IPS-15b (cell line): Measurements from ENCODE around the gene CIRBP.
A peak's percentile ranks its signal among the peaks of the same experiment; 100 is the strongest.

Source experiments
- H3K27me3 ChIP-seq: one replicate; pipeline ENCODE4 v1.6.1; 2013; ENCODE audit warnings: low read length; ENCODE audit not compliant: control insufficient read depth, insufficient read depth
- H3K36me3 ChIP-seq: one replicate; pipeline ENCODE4 v1.6.1; 2013; ENCODE audit warnings: low read length; ENCODE audit not compliant: control insufficient read depth, insufficient read depth
- H3K4me1 ChIP-seq: one replicate; pipeline ENCODE4 v1.6.1; 2013; ENCODE audit warnings: mild to moderate bottlenecking, low read length; ENCODE audit not compliant: control insufficient read depth, insufficient read depth
- H3K4me3 ChIP-seq: one replicate; pipeline ENCODE4 v1.5.1; 2013; ENCODE audit warnings: low read depth, low read length
- H3K9ac ChIP-seq: one replicate; pipeline ENCODE4 v1.6.1; 2013; ENCODE audit warnings: low read depth, mild to moderate bottlenecking, low read length
- H3K9me3 ChIP-seq: one replicate; pipeline ENCODE4 v1.6.1; 2013; ENCODE audit warnings: mild to moderate bottlenecking, low read length; ENCODE audit not compliant: control insufficient read depth, insufficient read depth

Gene CIRBP

DNA sequence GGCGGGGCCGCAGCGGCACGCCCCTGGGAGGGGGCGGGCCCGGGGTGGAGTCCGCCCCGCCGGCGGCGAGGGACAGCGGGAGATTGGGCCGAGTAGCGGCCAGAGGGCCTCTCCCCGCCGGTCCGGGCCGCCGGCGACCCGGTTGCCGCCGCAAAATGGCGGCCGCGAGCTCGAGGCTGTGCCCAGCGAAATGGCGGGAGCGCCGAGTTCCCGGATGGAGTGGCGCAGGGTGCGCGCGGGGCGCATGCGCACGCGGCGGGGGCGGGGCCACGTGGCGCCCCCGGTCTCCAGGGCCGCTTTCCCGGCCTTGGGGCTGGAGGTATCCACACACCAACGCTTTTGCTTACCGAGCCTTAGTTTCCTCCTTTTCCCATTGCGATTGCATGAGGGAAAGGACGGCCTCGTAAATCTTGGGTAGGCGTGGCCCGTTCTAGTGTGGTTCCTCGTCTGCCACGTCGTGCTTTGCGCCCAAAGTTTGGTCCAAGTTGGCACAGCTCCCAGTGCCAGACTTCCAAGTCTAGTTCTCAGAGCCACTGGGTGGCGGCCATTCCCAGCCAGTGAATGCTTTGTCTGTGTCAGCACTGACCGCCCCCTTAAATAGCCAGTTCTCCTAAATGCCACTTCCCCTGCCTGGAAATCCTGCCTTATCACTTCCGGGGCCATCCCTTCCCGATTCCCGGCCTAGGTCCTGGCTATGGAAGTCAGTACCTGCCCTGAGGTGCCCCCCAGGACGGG is 513 bp downstream of the CIRBP start:
- Histone ChIP-seq H3K4me1 (peaks cover 15% of the 10 kb centered on the region), H3K36me3 (peaks cover 43% of the 10 kb centered on the region), H3K27me3 (no peaks in the 10 kb centered on the region), H3K9ac (peak overlapping the region; percentile 99), H3K9me3 (no peaks in the 10 kb centered on the region), H3K4me3 (peak overlapping the region; percentile 94)

GRCh38 chr19:1270213-1270853 is 1.2 kb downstream of the CIRBP start:
- Histone ChIP-seq H3K9ac (peak overlapping the region; percentile 99), H3K4me3 (peak overlapping the region; percentile 94), H3K4me1 (peaks cover 9% of the 10 kb centered on the region), H3K27me3 (no peaks in the 10 kb centered on the region), H3K36me3 (peaks cover 43% of the 10 kb centered on the region), H3K9me3 (no peaks in the 10 kb centered on the region)

GRCh38 chr19:1270854-1271527 is 1.9 kb downstream of the CIRBP start:
- Histone ChIP-seq H3K4me3 (no peak overlapping the region), H3K9ac (peak overlapping the region; percentile 73), H3K4me1 (peaks cover 9% of the 10 kb centered on the region)

DNA sequence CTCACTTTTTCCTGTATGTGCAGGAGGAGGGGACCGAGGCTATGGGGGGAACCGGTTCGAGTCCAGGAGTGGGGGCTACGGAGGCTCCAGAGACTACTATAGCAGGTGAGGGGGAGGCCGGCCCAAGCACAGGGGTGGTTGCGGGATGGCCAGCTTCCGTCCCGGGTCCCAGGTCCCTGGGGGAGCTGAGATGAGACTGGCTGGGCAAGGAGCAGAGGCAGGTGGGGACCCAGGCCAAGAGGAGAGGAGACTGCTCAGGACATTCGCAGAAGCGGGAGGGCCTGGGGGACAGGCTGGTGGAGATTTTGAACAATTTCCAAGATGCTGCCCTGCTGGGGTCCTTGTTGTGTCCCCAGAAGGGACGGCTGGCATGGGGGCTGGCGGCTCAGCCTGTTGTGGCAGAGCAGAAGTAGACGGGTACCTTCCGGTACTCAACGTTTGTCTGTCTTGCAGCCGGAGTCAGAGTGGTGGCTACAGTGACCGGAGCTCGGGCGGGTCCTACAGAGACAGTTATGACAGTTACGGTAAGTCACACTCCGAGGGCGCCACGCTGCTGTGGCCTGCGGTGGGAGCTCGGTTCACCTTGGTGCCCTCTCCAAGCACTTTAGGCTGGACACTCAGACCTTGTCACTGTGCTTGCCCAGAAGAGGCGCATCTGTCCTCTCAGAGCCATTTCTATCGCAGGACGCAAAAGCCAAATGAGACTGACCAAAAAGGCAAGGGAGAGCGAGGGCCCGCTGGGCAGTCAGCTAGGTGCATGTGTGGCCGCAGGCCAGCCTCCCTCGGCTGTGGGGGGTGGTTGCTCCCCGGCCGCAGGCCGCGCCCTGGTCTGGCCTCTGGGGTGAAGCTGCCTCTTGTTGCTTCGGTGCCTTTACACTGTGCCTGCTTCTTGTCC is 2.6 kb downstream of the CIRBP start:
- Histone ChIP-seq H3K36me3 (peaks cover 45% of the 10 kb centered on the region), H3K4me3 (no peak overlapping the region), H3K4me1 (peaks cover 9% of the 10 kb centered on the region), H3K9ac (no peak overlapping the region), H3K27me3 (no peaks in the 10 kb centered on the region), H3K9me3 (no peaks in the 10 kb centered on the region)

More at GRCh38 chr19:1270854-1271527, 1.9 kb downstream of the CIRBP start:
- Histone ChIP-seq H3K9me3 (no peaks in the 10 kb centered on the region), H3K36me3 (peaks cover 45% of the 10 kb centered on the region), H3K27me3 (no peaks in the 10 kb centered on the region)

- H3K36me3 ChIP-seq = peaks cover 45% of the 10 kb centered on the region
- no peaks in the 10 kb centered on the region for H3K27me3 ChIP-seq
- H3K9ac ChIP-seq = peak overlapping the region; percentile 9
- H3K4me1 ChIP-seq = peaks cover 9% of the 10 kb centered on the region
- no peak overlapping the region for H3K4me3 ChIP-seq
- H3K9me3 ChIP-seq = no peaks in the 10 kb centered on the region
Observed at GRCh38 chr19:1272423-1273262, 3.5 kb downstream of the CIRBP start.

DNA sequence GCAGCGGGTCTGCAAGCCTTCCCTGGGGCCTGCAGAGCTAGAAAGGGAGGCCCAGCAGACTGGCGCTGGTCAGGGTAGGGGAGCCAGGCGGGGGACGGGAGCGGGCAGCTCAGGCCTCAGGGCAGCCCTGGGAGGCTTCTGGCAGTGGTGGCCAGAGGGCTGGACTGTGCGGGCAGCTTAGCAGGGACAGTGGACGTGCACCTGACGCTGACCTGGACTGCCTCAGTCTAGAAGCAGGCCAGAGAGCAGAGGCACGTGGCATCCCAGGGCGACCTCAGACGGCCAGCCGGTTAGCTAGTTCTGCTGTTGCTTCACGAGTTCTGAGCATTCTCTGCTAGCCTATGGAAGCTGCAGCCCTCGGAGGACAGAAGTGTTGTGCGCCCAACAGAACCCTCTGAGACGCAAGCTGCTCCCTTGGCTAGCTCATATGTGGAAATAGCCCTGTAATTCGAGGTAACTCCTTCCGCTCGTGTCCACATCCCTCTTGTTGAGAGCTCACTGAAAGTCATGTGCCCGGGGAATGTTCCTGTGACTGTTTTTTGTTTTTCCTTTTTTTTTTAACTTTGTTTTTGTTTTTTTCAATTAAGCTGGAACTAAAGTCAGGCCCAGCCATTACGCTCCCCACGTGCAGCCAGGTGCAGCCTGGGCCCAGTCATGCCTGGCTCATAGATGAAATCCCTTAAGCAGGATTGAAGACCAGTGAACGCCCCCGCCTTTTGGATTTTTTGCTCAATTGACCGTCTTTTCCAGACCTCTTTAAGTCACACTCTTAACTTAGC is 4.3 kb downstream of the CIRBP start:
- Histone ChIP-seq H3K4me3 (no peak overlapping the region), H3K36me3 (peaks cover 45% of the 10 kb centered on the region), H3K9ac (peak overlapping the region; percentile 4), H3K27me3 (no peaks in the 10 kb centered on the region), H3K9me3 (no peaks in the 10 kb centered on the region), H3K4me1 (peaks cover 8% of the 10 kb centered on the region)

DNA sequence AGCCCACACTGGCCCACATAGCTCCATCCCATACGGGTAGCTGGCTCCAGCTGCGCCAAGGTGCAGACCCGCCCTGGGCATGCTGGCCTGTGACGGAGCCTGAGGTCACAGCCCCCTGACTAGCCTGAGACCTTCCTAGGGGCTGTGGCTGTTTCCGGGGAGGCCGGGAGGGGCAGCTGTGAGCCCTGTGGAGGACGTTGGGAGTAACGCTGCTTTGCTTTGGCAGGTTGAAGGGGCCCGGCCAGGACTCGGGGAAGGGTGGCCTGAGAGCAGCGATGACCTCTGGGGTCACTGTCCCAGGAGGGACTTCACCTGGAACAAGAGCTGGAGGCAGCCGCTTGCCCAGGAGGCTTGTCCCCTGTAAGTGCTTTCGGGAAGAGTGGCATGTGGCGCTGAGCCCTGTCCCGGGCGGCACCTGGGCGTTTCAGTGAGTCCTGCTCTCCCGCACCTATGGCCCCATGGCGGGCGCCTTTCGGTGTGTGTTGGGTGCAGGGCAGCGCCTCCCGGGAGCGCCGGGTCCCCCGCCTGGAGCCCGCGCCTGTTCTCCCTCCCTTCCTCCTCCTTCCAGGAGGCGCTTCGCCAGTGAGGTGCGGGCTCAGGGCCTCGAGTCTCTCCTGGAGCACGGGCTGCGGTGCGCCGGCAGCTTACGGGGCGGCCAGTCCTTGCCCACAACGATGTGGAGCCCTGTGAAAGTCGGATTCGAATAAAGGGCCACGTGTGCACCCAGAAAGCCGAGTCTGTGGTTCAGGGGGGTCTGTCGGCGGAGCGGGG is 5.1 kb downstream of the CIRBP start:
- peak overlapping the region; percentile 55 for H3K4me3 ChIP-seq
- H3K9ac ChIP-seq = peak overlapping the region; percentile 88
- no peaks in the 10 kb centered on the region for H3K27me3 ChIP-seq
- peaks cover 50% of the 10 kb centered on the region for H3K36me3 ChIP-seq
- no peaks in the 10 kb centered on the region for H3K9me3 ChIP-seq
- H3K4me1 ChIP-seq = peaks cover 5% of the 10 kb centered on the region

GRCh38 chr19:1274852-1275259 is 5.7 kb downstream of the CIRBP start:
- Histone ChIP-seq H3K27me3 (no peaks in the 10 kb centered on the region), H3K9ac (peak overlapping the region; percentile 88), H3K4me3 (peak overlapping the region; percentile 55), H3K36me3 (peaks cover 53% of the 10 kb centered on the region), H3K9me3 (no peaks in the 10 kb centered on the region), H3K4me1 (peaks cover 5% of the 10 kb centered on the region)

DNA sequence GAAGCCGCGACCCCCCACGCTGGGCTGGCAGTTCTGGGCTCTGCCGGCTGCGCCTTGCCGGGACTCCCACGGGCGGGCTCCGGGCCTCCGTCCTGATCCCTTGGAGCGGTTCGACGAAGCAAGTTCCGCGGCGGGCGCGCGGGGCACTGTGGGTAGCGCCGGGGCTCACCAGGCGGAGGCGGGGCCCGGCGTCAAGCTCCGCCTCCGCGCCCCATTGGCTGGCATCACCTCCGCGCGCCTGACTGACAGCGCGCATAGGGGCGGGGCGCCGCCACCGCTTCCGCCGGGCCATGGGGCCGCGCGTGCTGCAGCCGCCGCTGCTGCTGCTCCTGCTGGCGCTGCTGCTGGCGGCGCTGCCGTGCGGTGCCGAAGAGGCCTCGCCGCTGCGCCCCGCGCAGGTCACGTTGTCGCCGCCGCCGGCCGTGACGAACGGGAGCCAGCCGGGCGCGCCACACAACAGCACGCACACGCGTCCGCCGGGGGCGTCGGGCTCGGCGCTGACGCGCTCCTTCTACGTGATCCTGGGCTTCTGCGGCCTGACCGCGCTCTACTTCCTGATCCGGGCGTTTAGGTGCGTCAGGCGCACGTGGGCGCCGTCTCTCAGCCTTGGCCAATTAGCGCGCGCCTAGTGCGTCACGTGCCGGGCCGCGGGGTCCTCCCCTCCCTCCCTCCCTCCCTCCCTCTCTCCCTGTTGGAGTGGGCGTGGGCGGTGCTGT is 6.3 kb downstream of the CIRBP start, which contains the start of gene FAM174C:
TSS of gene FAM174C (plus strand) at position 271 of the 716 bp plus-strand sequence. CDS start at position 291, 20 bp downstream.
- peak within 1 kb of the TSS; percentile 88 for H3K9ac ChIP-seq
- H3K27me3 ChIP-seq = no peaks in the 10 kb centered on the region
- H3K9me3 ChIP-seq = no peaks in the 10 kb centered on the region
- peaks cover 8% of the 10 kb centered on the region for H3K4me1 ChIP-seq
- peaks cover 53% of the 10 kb centered on the region for H3K36me3 ChIP-seq
- H3K4me3 ChIP-seq = peak within 1 kb of the TSS; percentile 81
